ENCODE data around the gene PLXNA2.

GRCh38 chr1:208248307-208248801 is 4.2 kb upstream of the PLXNA2 start:
- no peak for TF ChIP-seq CTCF (IDR thresholded peaks at IDR 0.05)
- TF ChIP-seq EP300 (IDR thresholded peaks at IDR 0.05): no peak
